Neural progenitor cell (in vitro differentiated cells): Measurements from ENCODE around the gene EXD3.

Source experiments
- CTCF ChIP-seq: fragments of 200-600 bp; sonication (generic); IDR thresholded peaks from 2 replicates; pipeline ENCODE4 v1.5.1; 2017; ENCODE audit warnings: antibody characterized with exemption, mild to moderate bottlenecking
- EZH2 ChIP-seq: fragments of 200-600 bp; sonication (generic); IDR thresholded peaks from 2 replicates; pipeline ENCODE4 v1.6.1; 2017; ENCODE audit warnings: antibody characterized with exemption, mild to moderate bottlenecking, moderate library complexity
- EZH2phosphoT487 ChIP-seq: fragments of 200-600 bp; sonication (generic); IDR thresholded peaks from 2 replicates; pipeline ENCODE4 v1.6.1; 2017; ENCODE audit warnings: antibody characterized with exemption

- no peak for TF ChIP-seq CTCF
- no peak for TF ChIP-seq EZH2phosphoT487
- TF ChIP-seq EZH2: no peak
Measured at GRCh38 chr9:137462986-137463930, 40.3 kb upstream of the EXD3 start.
